GM12878 (cell line): Measurements from ENCODE around the gene NUP107. TPM values are rescaled to one million over a fixed set of nuclear protein-coding genes. Genes with fewer than 3 reads are reported as not detected.

Experiments
- ATF3 ChIP-seq: IDR thresholded peaks from 2 replicates; pipeline ENCODE4 v1.6.1; 2011; ENCODE audit warnings: low read depth, mild to moderate bottlenecking, low read length, moderate library complexity, borderline replicate concordance; ENCODE audit errors: extremely low read depth
- BCL11A ChIP-seq: IDR thresholded peaks from 2 replicates; pipeline ENCODE4 v1.6.1; 2011; ENCODE audit warnings: low read depth, low read length
- BCL3 ChIP-seq: IDR thresholded peaks from 2 replicates; pipeline ENCODE4 v1.6.1; 2011; ENCODE audit warnings: borderline replicate concordance, low read depth, mild to moderate bottlenecking, moderate library complexity, low read length; ENCODE audit not compliant: insufficient read depth, poor library complexity, severe bottlenecking
- EGR1 ChIP-seq, 2 experiments: IDR thresholded peaks; 1 replicate in 1 of 2; 2 replicates in 1 of 2; pipeline ENCODE4 v1.6.1; 2011 to 2012; ENCODE audit warnings: low read depth in 2 of 2, low read length in 2 of 2, borderline replicate concordance in 1 of 2, mild to moderate bottlenecking in 1 of 2, moderate library complexity in 1 of 2
- ELK1 ChIP-seq: IDR thresholded peaks from 2 replicates; pipeline ENCODE4 v1.6.1; 2012; ENCODE audit warnings: low read depth, low read length, improper control_type of control experiment
- ESRRA ChIP-seq: IDR thresholded peaks from 2 replicates; pipeline ENCODE4 v1.6.1; 2012; ENCODE audit warnings: mild to moderate bottlenecking, low read length, improper control_type of control experiment
- IKZF2 ChIP-seq, 2 experiments: fragments of 450-650 bp; IDR thresholded peaks; 2 replicates each; pipeline ENCODE4 v1.6.1; 2017; ENCODE audit warnings: mild to moderate bottlenecking in 2 of 2, moderate library complexity in 2 of 2
- MEF2B ChIP-seq: fragments of 450-650 bp; IDR thresholded peaks from 2 replicates; pipeline ENCODE4 v1.6.1; 2018; ENCODE audit warnings: mild to moderate bottlenecking, moderate library complexity; ENCODE audit not compliant: partially characterized antibody, poor library complexity, severe bottlenecking
- NRF1 ChIP-seq: conservative IDR thresholded peaks from 2 replicates; pipeline ENCODE4 v1.6.1; 2011; ENCODE audit warnings: mild to moderate bottlenecking, low read depth, low read length, improper control_type of control experiment
- PAX5 ChIP-seq: IDR thresholded peaks from 2 replicates; pipeline ENCODE4 v1.6.1; 2011; ENCODE audit warnings: low read depth, low read length, borderline replicate concordance
- RAD21 ChIP-seq: IDR thresholded peaks from 2 replicates; pipeline ENCODE4 v1.6.1; 2011; ENCODE audit warnings: mild to moderate bottlenecking, low read depth, low read length, moderate library complexity; ENCODE audit not compliant: insufficient read depth
- RB1 ChIP-seq: fragments of 450-650 bp; formaldehyde crosslinking; IDR thresholded peaks from 2 replicates; pipeline ENCODE4 v1.6.1; 2017; ENCODE audit warnings: mild to moderate bottlenecking, borderline replicate concordance
- RCOR1 ChIP-seq: conservative IDR thresholded peaks from 2 replicates; pipeline ENCODE4 v1.6.1; 2012; ENCODE audit warnings: low read depth, low read length, improper control_type of control experiment
- SMARCA5 ChIP-seq: fragments of 450-650 bp; IDR thresholded peaks from 2 replicates; pipeline ENCODE4 v1.6.1; 2017; ENCODE audit warnings: mild to moderate bottlenecking
- SP1 ChIP-seq: IDR thresholded peaks from one replicate; pipeline ENCODE4 v1.6.1; 2011; ENCODE audit warnings: low read depth, low read length
- STAT3 ChIP-seq: IDR thresholded peaks from 2 replicates; pipeline ENCODE4 v1.6.1; 2011; ENCODE audit warnings: low read depth, low read length, improper control_type of control experiment
- TARDBP ChIP-seq: IDR thresholded peaks from 2 replicates; pipeline ENCODE4 v1.6.1; 2016; ENCODE audit warnings: borderline replicate concordance
- YBX1 ChIP-seq: fragments of 450-650 bp; IDR thresholded peaks from 2 replicates; pipeline ENCODE4 v1.6.1; 2016; ENCODE audit warnings: antibody characterized with exemption
- ZBED1 ChIP-seq: IDR thresholded peaks from 2 replicates; pipeline ENCODE4 v1.6.1; 2016; ENCODE audit warnings: borderline replicate concordance
- ZBTB11 ChIP-seq: fragments of 450-650 bp; formaldehyde crosslinking; IDR thresholded peaks from 2 replicates; pipeline ENCODE4 v1.5.0; 2022; ENCODE audit warnings: mild to moderate bottlenecking, missing genetic modification characterization
- ZNF207 ChIP-seq: fragments of 450-650 bp; IDR thresholded peaks from 2 replicates; pipeline ENCODE4 v1.6.1; 2014; ENCODE audit warnings: antibody characterized with exemption, mild to moderate bottlenecking, borderline replicate concordance
- ZNF274 ChIP-seq: IDR thresholded peaks from one replicate; pipeline ENCODE4 v1.8.0; 2011; ENCODE audit not compliant: insufficient read length, insufficient read depth
- polyA plus RNA-seq, 11 experiments: library from polyadenylated mRNA; depleted of rRNA in 4 of 11; unstranded in 6 of 11; stranded (reverse) in 5 of 11; fragments of >200 nt; fragmentation: Nextera tagmentation in 4 of 11; fragmentation: Illumina TruSeq in 1 of 11; extraction: Ambion mirVana in 4 of 11; extraction: Trizol in 1 of 11; gene quantifications; 1 replicate in 1 of 11; 2 replicates in 10 of 11; pipeline versions ENCODE4 v1.2.1 to v1.2.3, GENCODE V29; 2011 to 2016; ENCODE audit warnings: inconsistent platforms in 2 of 11, missing spikeins in 2 of 11, low read depth in 1 of 11
- total RNA-seq, 4 experiments: library from RNA; depleted of rRNA in 3 of 4; stranded (reverse); fragments of >200 nt in 3 of 4; fragmentation: Illumina TruSeq in 1 of 4; extraction: Trizol in 1 of 4; gene quantifications; 2 replicates each; pipeline versions ENCODE4 v1.2.1 to v1.2.3, GENCODE V29; 2013 to 2021

Gene NUP107
- total and polyA plus RNA-seq, 10 of the 15 experiments (the other 5 are each of a cell fraction or from before 2014, with no cell fraction given): 73.4 to 132 (median 92.4) TPM

- peak; percentile 93; the same call in 1 of the 2 replicates for TF ChIP-seq RB1
- TF ChIP-seq RCOR1: 0 out of 2 replicates have a peak, but pooled peaks have one; percentile 17
- TF ChIP-seq BCL11A: no peak
- TF ChIP-seq ZBTB11 (CRISPR knock-in tag): peak; percentile 97
- no peak; the same call in 1 of the 2 replicates for TF ChIP-seq ZBED1
- peak; percentile 92 for TF ChIP-seq TARDBP
- no peak for TF ChIP-seq PAX5
- no peak for TF ChIP-seq ATF3
- no peak for TF ChIP-seq STAT3
- TF ChIP-seq NRF1: peak; percentile 95
- TF ChIP-seq IKZF2 (IDR thresholded peaks at IDR 0.05): peak; percentile 48 to 61
- TF ChIP-seq BCL3: no peak
- no peak for TF ChIP-seq SMARCA5
- TF ChIP-seq YBX1: no peak
- no peak for TF ChIP-seq ZNF274
- peak; percentile 81 for TF ChIP-seq SP1
- no peak for TF ChIP-seq MEF2B
- TF ChIP-seq ESRRA: no peak
- peak; percentile 90; the same call in 1 of the 2 replicates for TF ChIP-seq ZNF207
- TF ChIP-seq EGR1 (IDR thresholded peaks at IDR 0.05; ENCODE audit: borderline replicate concordance in 1 of 2, low read depth in 2 of 2, low read length in 2 of 2): peak; percentile 49 to 91; a peak in 2 of 3 replicates
- peak; percentile 76; the same call in 1 of the 2 replicates for TF ChIP-seq ELK1
- TF ChIP-seq RAD21: 0 out of 2 replicates have a peak, but pooled peaks have one; percentile 10
Observed at GRCh38 chr12:68686595-68687521, at the start of gene NUP107 (continued).
